GM21367 (cell line): ENCODE measurements around the gene DYRK2.
"Not testable (repeated sequence)": the region's sequence is repeated elsewhere in the genome, so short reads cannot be mapped to it uniquely, and the experiment has no call there.

Experiments
- ATAC-seq: cut with Tn5 transposase; IDR thresholded peaks from one replicate; pipeline ENCODE4 v1.9.1; 2021; ENCODE audit not compliant: unreplicated experiment

The DYRK2 gene

GRCh38 chr12:67669217-67669933 lies 20.8 kb downstream of the DYRK2 start:
- no peak for ATAC-seq

GRCh38 chr12:67669934-67670631 lies 21.5 kb downstream of the DYRK2 start:
- no peak for ATAC-seq

GRCh38 chr12:67671419-67671818 lies 22.9 kb downstream of the DYRK2 start:
- no peak for ATAC-seq

GRCh38 chr12:67671892-67672291 lies 23.3 kb downstream of the DYRK2 start:
- ATAC-seq = no peak

GRCh38 chr12:67672507-67672906 lies 24.0 kb downstream of the DYRK2 start:
- ATAC-seq = not testable (repeated sequence)

GRCh38 chr12:67673509-67673908 lies 25.0 kb downstream of the DYRK2 start:
- ATAC-seq = not testable (repeated sequence)

GRCh38 chr12:67674417-67674816 lies 25.9 kb downstream of the DYRK2 start:
- ATAC-seq = no peak

GRCh38 chr12:67676624-67677023 lies 28.1 kb downstream of the DYRK2 start:
- ATAC-seq = no peak

- no peak for ATAC-seq
Observed at GRCh38 chr12:67677166-67677565, 28.6 kb downstream of the DYRK2 start.

GRCh38 chr12:67681105-67681778 lies 32.7 kb downstream of the DYRK2 start:
- ATAC-seq = no peak

- ATAC-seq = no peak
Observed at GRCh38 chr12:67681941-67682620, 33.5 kb downstream of the DYRK2 start.

GRCh38 chr12:67689385-67689784 lies 40.8 kb downstream of the DYRK2 start:
- ATAC-seq = no peak

GRCh38 chr12:67690656-67691055 lies 42.1 kb downstream of the DYRK2 start:
- ATAC-seq = no peak

- no peak for ATAC-seq
Observed at GRCh38 chr12:67691220-67691619, 42.7 kb downstream of the DYRK2 start.

GRCh38 chr12:67692135-67692534 lies 43.6 kb downstream of the DYRK2 start:
- ATAC-seq = no peak

- ATAC-seq = no peak
Observed at GRCh38 chr12:67692966-67693365, 44.4 kb downstream of the DYRK2 start.

- no peak for ATAC-seq
Observed at GRCh38 chr12:67693894-67694293, 45.3 kb downstream of the DYRK2 start.

- ATAC-seq = no peak
Observed at GRCh38 chr12:67694306-67694900, 45.9 kb downstream of the DYRK2 start.

GRCh38 chr12:67695974-67696373 lies 47.4 kb downstream of the DYRK2 start:
- ATAC-seq = no peak

GRCh38 chr12:67697443-67697842 lies 48.9 kb downstream of the DYRK2 start:
- ATAC-seq = no peak

- ATAC-seq = no peak
Observed at GRCh38 chr12:67697967-67698366, 49.4 kb downstream of the DYRK2 start.
